ENCODE data around the gene ADAP2.

The ADAP2 gene

GRCh38 chr17:31003225-31003866, 81.6 kb downstream of the ADAP2 start:
- no peak overlapping the region for H3K4me3 ChIP-seq (ENCODE audit: low read depth, low read length)
- no peaks in the 10 kb centered on the region for H3K9me3 ChIP-seq
- no peaks in the 10 kb centered on the region for H3K36me3 ChIP-seq
- H3K4me1 ChIP-seq: no peaks in the 10 kb centered on the region
- DNase-seq: no peak
- H3K27me3 ChIP-seq: no peaks in the 10 kb centered on the region
- no peak for TF ChIP-seq CTCF (IDR thresholded peaks at IDR 0.05; ENCODE audit: low read depth, low read length)

DNA sequence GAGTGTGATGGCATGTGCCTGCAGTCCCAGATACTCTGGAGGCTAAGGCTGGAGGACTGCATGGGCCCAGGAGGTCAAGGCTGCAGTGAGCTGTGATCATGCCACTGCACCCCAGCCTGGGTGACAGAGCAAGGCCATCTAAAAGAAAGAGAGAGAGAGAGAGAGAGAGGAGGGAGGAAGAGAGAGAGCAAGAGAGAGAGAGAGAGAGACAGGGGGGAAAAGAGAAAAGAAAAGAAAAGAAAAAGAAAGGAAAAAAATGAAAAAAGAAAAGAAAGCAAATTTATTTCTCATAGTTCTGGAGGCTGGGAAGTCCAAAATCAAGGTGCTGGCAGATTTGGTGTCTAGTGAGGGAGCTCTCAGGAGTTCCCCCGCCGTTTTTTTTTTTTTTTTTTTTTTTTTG, 82.4 kb downstream of the ADAP2 start:
- no peak for DNase-seq
- Histone ChIP-seq H3K4me1 (no peaks in the 10 kb centered on the region), H3K36me3 (no peaks in the 10 kb centered on the region), H3K4me3 (ENCODE audit: low read depth, low read length) (no peak overlapping the region), H3K9me3 (no peaks in the 10 kb centered on the region), H3K27me3 (no peaks in the 10 kb centered on the region)
- no peak for TF ChIP-seq CTCF (IDR thresholded peaks at IDR 0.05; ENCODE audit: low read depth, low read length)

DNA sequence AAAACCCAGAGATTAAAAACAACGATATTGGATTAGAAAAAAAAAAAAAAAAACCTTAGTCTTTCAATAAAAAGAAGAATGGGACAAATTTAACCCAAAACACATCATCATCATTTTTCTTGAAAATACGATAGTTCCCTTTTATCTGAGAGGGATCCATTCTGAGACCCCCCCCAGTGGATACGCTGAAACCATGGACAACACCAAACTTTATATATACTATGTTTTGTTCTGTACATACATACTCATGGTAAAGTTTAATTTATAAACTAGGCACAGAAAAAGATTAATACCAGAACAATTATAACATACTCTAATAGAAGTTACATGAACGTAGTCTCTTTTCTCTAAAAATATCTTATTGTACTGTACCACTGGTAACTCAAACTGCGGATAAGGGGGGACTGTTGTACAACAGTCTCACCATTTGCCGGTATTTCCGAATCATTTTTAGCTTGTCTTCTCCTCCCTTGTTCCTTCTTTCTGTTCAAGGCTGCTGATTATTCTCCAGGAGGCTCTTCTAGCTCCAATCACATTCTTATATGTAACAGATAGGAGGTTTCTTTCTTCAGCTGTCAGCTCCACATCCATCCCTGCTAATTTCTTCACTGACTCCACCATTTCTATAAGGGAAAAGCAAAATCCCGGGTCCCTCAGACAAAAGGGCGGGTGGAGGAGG, 86.1 kb downstream of the ADAP2 start:
- no peak for DNase-seq
- Histone ChIP-seq H3K4me1 (no peaks in the 10 kb centered on the region), H3K4me3 (ENCODE audit: low read depth, low read length) (no peak overlapping the region), H3K9me3 (no peaks in the 10 kb centered on the region), H3K36me3 (no peaks in the 10 kb centered on the region), H3K27me3 (no peaks in the 10 kb centered on the region)
- TF ChIP-seq CTCF (IDR thresholded peaks at IDR 0.05; ENCODE audit: low read depth, low read length): no peak

- H3K4me1 ChIP-seq: no peaks in the 10 kb centered on the region
- H3K9me3 ChIP-seq: no peaks in the 10 kb centered on the region
- H3K36me3 ChIP-seq: no peaks in the 10 kb centered on the region
- no peak for DNase-seq
- no peaks in the 10 kb centered on the region for H3K27me3 ChIP-seq
- no peak overlapping the region for H3K4me3 ChIP-seq (ENCODE audit: low read depth, low read length)
- no peak for TF ChIP-seq CTCF (IDR thresholded peaks at IDR 0.05; ENCODE audit: low read depth, low read length)
These were observed 86.8 kb downstream of the ADAP2 start for GRCh38 chr17:31008374-31009041.
